Tibial nerve (tissue), 4 donors: Measurements from ENCODE around the gene MBD3L5.

Experiments used
- EP300 ChIP-seq, 2 donors: sonication (generic); formaldehyde crosslinking; IDR thresholded peaks; one replicate each; pipeline ENCODE4 v1.6.1; 2017; ENCODE audit warnings: antibody characterized with exemption in 2 of 2, mild to moderate bottlenecking in 1 of 2
- POLR2A ChIP-seq, 2 donors: fragments of 450-650 bp; IDR thresholded peaks; one replicate each; pipeline ENCODE4 v1.6.1; 2017; ENCODE audit warnings: antibody characterized with exemption in 2 of 2, mild to moderate bottlenecking in 2 of 2, moderate library complexity in 2 of 2
- TF ChIP-seq, protein P1 (sequence below), 5 experiments: fragments of 200-600 bp in 3 of 5; fragments of 450-650 bp in 2 of 5; sonication (generic) in 3 of 5; IDR thresholded peaks; one replicate each; pipeline ENCODE4 v1.5.1; 2016 to 2019; ENCODE audit warnings: antibody characterized with exemption in 5 of 5, mild to moderate bottlenecking in 3 of 5, moderate library complexity in 2 of 5

DNA sequence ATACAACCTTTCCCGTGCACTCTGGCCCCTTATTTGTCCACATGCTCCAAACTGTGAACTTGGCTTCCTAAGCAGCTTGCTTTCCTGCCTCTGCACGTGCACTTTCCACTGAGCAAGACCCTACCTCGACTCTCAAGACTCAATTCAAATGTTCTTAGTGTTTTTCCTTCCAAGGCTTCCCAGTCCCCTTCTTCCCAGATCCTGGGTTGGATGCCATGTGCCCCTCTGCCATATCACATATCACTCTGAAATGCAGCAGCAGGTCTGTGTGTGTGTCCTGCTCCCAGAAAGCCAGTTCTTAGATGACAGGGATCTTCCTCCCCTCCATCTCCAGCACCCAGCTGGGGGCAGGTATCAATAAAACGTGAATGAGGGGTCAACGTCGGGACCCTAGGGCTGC is 42.2 kb downstream of the MBD3L5 start:
- TF ChIP-seq, protein P1, sequence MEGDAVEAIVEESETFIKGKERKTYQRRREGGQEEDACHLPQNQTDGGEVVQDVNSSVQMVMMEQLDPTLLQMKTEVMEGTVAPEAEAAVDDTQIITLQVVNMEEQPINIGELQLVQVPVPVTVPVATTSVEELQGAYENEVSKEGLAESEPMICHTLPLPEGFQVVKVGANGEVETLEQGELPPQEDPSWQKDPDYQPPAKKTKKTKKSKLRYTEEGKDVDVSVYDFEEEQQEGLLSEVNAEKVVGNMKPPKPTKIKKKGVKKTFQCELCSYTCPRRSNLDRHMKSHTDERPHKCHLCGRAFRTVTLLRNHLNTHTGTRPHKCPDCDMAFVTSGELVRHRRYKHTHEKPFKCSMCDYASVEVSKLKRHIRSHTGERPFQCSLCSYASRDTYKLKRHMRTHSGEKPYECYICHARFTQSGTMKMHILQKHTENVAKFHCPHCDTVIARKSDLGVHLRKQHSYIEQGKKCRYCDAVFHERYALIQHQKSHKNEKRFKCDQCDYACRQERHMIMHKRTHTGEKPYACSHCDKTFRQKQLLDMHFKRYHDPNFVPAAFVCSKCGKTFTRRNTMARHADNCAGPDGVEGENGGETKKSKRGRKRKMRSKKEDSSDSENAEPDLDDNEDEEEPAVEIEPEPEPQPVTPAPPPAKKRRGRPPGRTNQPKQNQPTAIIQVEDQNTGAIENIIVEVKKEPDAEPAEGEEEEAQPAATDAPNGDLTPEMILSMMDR (IDR thresholded peaks at IDR 0.05) = no peak
- TF ChIP-seq EP300 (IDR thresholded peaks at IDR 0.05) (no peak), POLR2A (IDR thresholded peaks at IDR 0.05) (no peak)
